HCT116 (cell line): ENCODE measurements around the gene KIFC1. TPM values are rescaled to one million over a fixed set of nuclear protein-coding genes. Genes with fewer than 3 reads are reported as not detected.
"Not testable (repeated sequence)": the region's sequence is repeated elsewhere in the genome, so short reads cannot be mapped to it uniquely, and the experiment has no call there.

ENCODE experiments used
- ATAC-seq: fragments of 200-7000 bp; cut with Tn5 transposase; 2 replicates; pipeline ENCODE4 v1.9.1; 2020; ENCODE audit warnings: mild to moderate bottlenecking, moderate library complexity
- BruUV-seq: library from RNA; stranded (reverse); fragments of 400-500 nt; replicated peaks from 2 replicates; lab custom pipeline; 2021; lab: Mats Ljungman, UMichigan
- CTCF ChIA-PET: fragments of 300-600 bp; sonication (Branson Sonifier 250); formaldehyde crosslinking; loops from one replicate; lab custom pipeline; 2021; ENCODE audit warnings: antibody characterized with exemption; lab: Charles Lee
- POLR2A ChIA-PET: fragments of 300-600, 350-600 bp; sonication (Branson Sonifier 250); formaldehyde crosslinking; loops from one replicate; lab custom pipeline; 2021; ENCODE audit warnings: antibody characterized with exemption; lab: Charles Lee
- RAD21 ChIA-PET, 2 experiments: fragments of 300-600 bp; sonication (Branson Sonifier 250); formaldehyde crosslinking; loops; one replicate each; lab custom pipeline; 2023; ENCODE audit warnings: low total read pairs in 2 of 2; ENCODE audit not compliant: uncharacterized antibody in 2 of 2, unreplicated experiment in 2 of 2, low non-redundant PET in 1 of 2; lab: Charles Lee
- DNase-seq: peaks from one replicate; pipeline ENCODE4 v3.0.0-alpha.2; 2010; ENCODE audit warnings: low read depth, low spot score
- H2AFZ ChIP-seq: fragments of 200-600 bp; shearing (Covaris generic), sonication (generic); 2 replicates; pipeline ENCODE4 v1.6.1; 2017; ENCODE audit warnings: low read depth, mixed run types, mixed read lengths, antibody characterized with exemption, low read length; ENCODE audit not compliant: poor library complexity, severe bottlenecking
- H3K27ac ChIP-seq: 2 replicates; pipeline ENCODE4 v1.5.1; 2012; ENCODE audit warnings: low read depth, low read length
- H3K27me3 ChIP-seq: fragments of 200-600 bp; sonication (generic); 2 replicates; pipeline ENCODE4 v1.6.1; 2016; ENCODE audit warnings: mixed run types, low read length, mixed read lengths; ENCODE audit not compliant: insufficient read depth
- H3K36me3 ChIP-seq, 2 experiments: fragments of 200-500 bp in 1 of 2; fragments of 200-600 bp in 1 of 2; sonication (Bioruptor generic) in 1 of 2; sonication (generic) in 1 of 2; 2 replicates each; pipeline versions ENCODE4 v1.5.1 to v1.6.1; 2014 to 2016; ENCODE audit warnings: low read length in 2 of 2, inconsistent platforms in 1 of 2, mixed read lengths in 1 of 2, mixed run types in 1 of 2; ENCODE audit not compliant: insufficient read depth in 2 of 2, control insufficient read depth in 1 of 2
- H3K4me1 ChIP-seq, 2 experiments: fragments of 200-600 bp in 1 of 2; sonication (generic) in 1 of 2; 2 replicates each; pipeline versions ENCODE4 v1.5.1 to v1.6.1; 2012 to 2017; ENCODE audit warnings: low read length in 2 of 2, inconsistent platforms in 1 of 2, mild to moderate bottlenecking in 1 of 2, mixed read lengths in 1 of 2, mixed run types in 1 of 2, moderate library complexity in 1 of 2; ENCODE audit not compliant: insufficient read depth in 2 of 2, control insufficient read depth in 1 of 2
- H3K4me2 ChIP-seq: fragments of 200-600 bp; sonication (generic); 2 replicates; pipeline ENCODE4 v1.6.1; 2017; ENCODE audit warnings: mixed run types, low read length, mixed read lengths
- H3K4me3 ChIP-seq, 2 experiments: fragments of 200-600 bp in 1 of 2; sonication (generic) in 1 of 2; replicated peaks in 1 of 2; 2 replicates each; pipeline ENCODE4 v1.5.1; 2011 to 2016; ENCODE audit warnings: low read length in 2 of 2, control low read depth in 1 of 2, low read depth in 1 of 2, mild to moderate bottlenecking in 1 of 2, mixed read lengths in 1 of 2, mixed run types in 1 of 2
- H3K79me2 ChIP-seq: fragments of 200-600 bp; sonication (generic); 2 replicates; pipeline ENCODE4 v1.6.1; 2017; ENCODE audit warnings: mild to moderate bottlenecking, mixed run types, low read length, moderate library complexity, mixed read lengths; ENCODE audit not compliant: insufficient read depth
- H3K9ac ChIP-seq: fragments of 200-600 bp; sonication (generic); 2 replicates; pipeline ENCODE4 v1.6.1; 2016; ENCODE audit warnings: low read length, mixed read lengths
- H3K9me2 ChIP-seq: fragments of 200-600 bp; sonication (generic), shearing (Covaris generic); 2 replicates; pipeline ENCODE4 v1.6.1; 2017; ENCODE audit warnings: mixed run types, mild to moderate bottlenecking, moderate library complexity; ENCODE audit not compliant: insufficient read depth
- H3K9me3 ChIP-seq, 2 experiments: fragments of 200-500 bp in 1 of 2; fragments of 200-600 bp in 1 of 2; sonication (Bioruptor generic) in 1 of 2; sonication (generic) in 1 of 2; 2 replicates each; pipeline ENCODE4 v1.6.1; 2014 to 2017; ENCODE audit warnings: low read length in 2 of 2, mixed read lengths in 2 of 2, inconsistent platforms in 1 of 2, low read depth in 1 of 2, mild to moderate bottlenecking in 1 of 2, mixed run types in 1 of 2, moderate library complexity in 1 of 2; ENCODE audit not compliant: control insufficient read depth in 1 of 2, insufficient read depth in 1 of 2
- H4K20me1 ChIP-seq: fragments of 200-600 bp; sonication (generic), shearing (Covaris generic); 2 replicates; pipeline ENCODE4 v1.6.1; 2017; ENCODE audit warnings: mixed run types, mild to moderate bottlenecking, moderate library complexity; ENCODE audit not compliant: insufficient read depth
- EGR1 ChIP-seq: IDR thresholded peaks from 2 replicates; pipeline ENCODE4 v1.6.1; 2012; ENCODE audit warnings: low read depth
- REST ChIP-seq: IDR thresholded peaks from 2 replicates; pipeline ENCODE4 v1.6.1; 2012; ENCODE audit warnings: low read depth
- TCF7L2 ChIP-seq: IDR thresholded peaks from 2 replicates; pipeline ENCODE4 v1.7.0; 2011; ENCODE audit warnings: borderline replicate concordance, inconsistent platforms; ENCODE audit not compliant: insufficient read depth, insufficient read length; ENCODE audit errors: extremely low read depth
- ZFX ChIP-seq: fragments of 450-650 bp; IDR thresholded peaks from 2 replicates; pipeline ENCODE4 v1.6.1; 2017
- intact Hi-C: fragments of 100-400 bp; cut with micrococcal nuclease; formaldehyde crosslinking; loops from 2 replicates; pipeline ENCODE4 v1.10.0; 2022
- total RNA-seq: library from RNA; stranded (reverse); gene quantifications from one replicate; pipeline ENCODE4 v1.2.1, GENCODE V29; 2021; ENCODE audit not compliant: unreplicated experiment

Gene KIFC1
- total RNA-seq, 1 experiment from 2014 or later, result 84.7 TPM

DNA sequence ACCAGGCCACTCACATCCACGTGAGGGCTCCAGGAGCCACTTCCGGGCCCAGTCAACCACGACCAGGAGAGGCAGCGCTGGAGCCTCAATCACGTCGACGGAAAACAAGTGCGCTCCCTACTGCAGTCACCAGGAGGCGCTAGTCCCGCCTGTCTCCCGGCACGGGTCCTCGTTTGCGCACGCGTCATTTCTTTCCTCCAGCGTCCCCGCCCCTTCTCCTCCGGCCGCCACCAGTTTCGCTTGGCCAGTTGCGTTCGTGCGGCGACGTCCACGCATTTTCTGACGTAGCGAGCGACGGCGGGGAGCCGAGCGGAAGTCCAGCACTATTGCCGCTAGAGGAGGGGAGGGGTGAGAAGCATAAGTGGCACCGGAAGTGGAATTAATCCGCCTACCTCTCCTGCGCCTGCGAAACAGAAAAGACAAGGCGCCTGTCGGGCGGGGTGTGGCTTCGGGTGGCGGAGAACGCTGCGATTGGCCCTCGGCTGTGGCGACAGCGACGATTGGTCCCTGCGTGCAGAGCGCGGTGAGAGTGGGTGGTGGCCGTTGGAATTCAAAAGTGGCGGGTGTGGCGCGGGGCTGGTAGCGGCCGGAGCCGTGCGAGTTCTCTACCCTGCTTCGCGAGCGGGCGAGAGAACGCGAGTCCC lies at the start of gene KIFC1 (continued):
- TF ChIP-seq REST, result no peak
- TF ChIP-seq EGR1, result peak; percentile 92
- peak; percentile 18 for TF ChIP-seq TCF7L2
- TF ChIP-seq ZFX, result peak; percentile 49; the same call in 1 of the 2 replicates
- TF ChIP-seq, all 23 proteins: peak for 12

DNA sequence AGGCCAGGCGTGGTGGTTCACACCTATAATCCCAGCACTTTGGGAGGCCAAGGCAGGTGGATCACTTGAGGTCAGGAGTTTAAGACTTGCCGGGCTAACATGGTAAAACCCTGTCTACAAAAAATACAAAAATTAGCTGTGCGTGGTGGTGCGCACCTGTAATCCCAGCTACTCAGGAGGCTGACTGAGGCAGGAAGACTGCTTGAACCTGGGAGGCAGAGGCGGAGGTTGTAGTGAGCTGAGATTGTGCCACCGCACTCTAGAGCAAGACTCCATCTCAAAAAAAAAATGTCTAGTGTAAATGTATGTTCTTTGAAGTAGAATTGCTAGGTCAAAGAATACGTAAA lies 48.0 kb upstream of the KIFC1 start:
- peaks cover 24% of the 10 kb centered on the region; the same call in 1 of the 2 replicates for H3K27me3 ChIP-seq
- intact Hi-C loops, H4K20me1 ChIP-seq, DNase-seq, H3K27ac ChIP-seq, CTCF ChIA-PET, H3K4me2 ChIP-seq, H3K4me1 ChIP-seq, H3K79me2 ChIP-seq, BruUV-seq, H2AFZ ChIP-seq, H3K36me3 ChIP-seq, H3K9me3 ChIP-seq, ATAC-seq, H3K9ac ChIP-seq, H3K4me3 ChIP-seq, H3K9me2 ChIP-seq, RAD21 ChIA-PET, POLR2A ChIA-PET: not testable (repeated sequence)
